Activated naive CD4-positive, alpha-beta T cell treated with anti-CD3 and anti-CD28 coated beads, Interleukin-2, amount 50 U/mL, for 24 hours (primary cell): ENCODE data around the gene CACNA2D1.

Experiments used
- H3K27ac Mint-ChIP-seq: one replicate; pipeline ENCODE4 v1.8.0; 2021; ENCODE audit warnings: mild to moderate bottlenecking, mixed read lengths
- H3K27me3 Mint-ChIP-seq: one replicate; pipeline ENCODE4 v1.8.0; 2021; ENCODE audit warnings: mixed read lengths
- H3K36me3 Mint-ChIP-seq: one replicate; pipeline ENCODE4 v1.8.0; 2021; ENCODE audit warnings: mixed read lengths
- H3K4me1 Mint-ChIP-seq: one replicate; pipeline ENCODE4 v1.8.0; 2021; ENCODE audit warnings: mixed read lengths
- H3K4me3 Mint-ChIP-seq: one replicate; pipeline ENCODE4 v1.8.0; 2021; ENCODE audit warnings: mild to moderate bottlenecking, mixed read lengths
- H3K9me3 Mint-ChIP-seq: one replicate; pipeline ENCODE4 v1.8.0; 2021; ENCODE audit warnings: mixed read lengths

Gene CACNA2D1

DNA sequence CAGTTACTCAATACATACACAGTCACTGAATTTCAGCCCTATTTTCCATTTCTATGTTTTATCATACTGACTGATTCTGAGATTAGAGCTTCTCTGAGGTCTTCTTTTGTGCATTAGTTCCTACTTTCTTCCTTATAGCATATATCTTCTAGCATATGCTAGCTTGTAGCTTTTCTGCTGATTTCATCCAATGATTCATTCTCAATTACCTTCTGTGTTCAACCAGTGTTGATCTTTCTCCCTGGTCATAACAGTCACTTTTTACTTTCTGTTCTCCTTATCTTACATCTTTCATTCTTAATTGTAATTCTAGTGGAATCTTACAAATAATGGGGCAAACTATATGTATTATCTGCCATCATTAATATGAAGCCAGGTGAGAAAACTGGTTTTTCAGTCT is 514.2 kb downstream of the CACNA2D1 start:
- Mint-ChIP-seq H3K27ac (no peak overlapping the region), H3K4me1 (no peaks in the 10 kb centered on the region), H3K27me3 (no peaks in the 10 kb centered on the region), H3K36me3 (no peaks in the 10 kb centered on the region), H3K4me3 (no peak overlapping the region), H3K9me3 (no peaks in the 10 kb centered on the region)

GRCh38 chr7:81926154-81926553 is 517.4 kb downstream of the CACNA2D1 start:
- H3K4me3 Mint-ChIP-seq, result no peak overlapping the region
- no peak overlapping the region for H3K27ac Mint-ChIP-seq
- H3K36me3 Mint-ChIP-seq, result no peaks in the 10 kb centered on the region
- no peaks in the 10 kb centered on the region for H3K4me1 Mint-ChIP-seq
- H3K27me3 Mint-ChIP-seq, result no peaks in the 10 kb centered on the region
- H3K9me3 Mint-ChIP-seq, result no peaks in the 10 kb centered on the region

DNA sequence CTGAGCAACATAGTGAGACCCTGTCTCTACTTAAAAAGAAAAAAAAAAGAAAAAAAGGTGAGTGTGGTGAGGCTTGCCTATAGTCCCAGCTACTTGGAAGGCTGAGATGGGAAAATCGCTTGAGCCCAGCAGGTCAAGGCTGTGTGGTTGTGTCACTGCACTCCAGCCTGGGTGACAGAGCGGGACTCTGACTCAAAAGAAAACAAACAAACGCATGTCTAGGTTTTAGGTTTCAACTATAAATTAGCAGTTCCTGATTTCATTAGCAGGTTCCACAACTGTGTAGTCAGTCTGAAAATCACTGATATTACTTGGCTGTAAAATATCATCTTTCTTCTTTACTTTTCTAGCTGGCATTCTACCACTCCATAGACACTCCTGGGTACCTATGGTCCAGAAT is 518.0 kb downstream of the CACNA2D1 start:
- no peaks in the 10 kb centered on the region for H3K36me3 Mint-ChIP-seq
- no peaks in the 10 kb centered on the region for H3K4me1 Mint-ChIP-seq
- no peak overlapping the region for H3K27ac Mint-ChIP-seq
- H3K27me3 Mint-ChIP-seq, result no peaks in the 10 kb centered on the region
- H3K9me3 Mint-ChIP-seq, result no peaks in the 10 kb centered on the region
- no peak overlapping the region for H3K4me3 Mint-ChIP-seq

- H3K36me3 Mint-ChIP-seq, result no peaks in the 10 kb centered on the region
- H3K27ac Mint-ChIP-seq, result no peak overlapping the region
- no peak overlapping the region for H3K4me3 Mint-ChIP-seq
- H3K4me1 Mint-ChIP-seq, result no peaks in the 10 kb centered on the region
- no peaks in the 10 kb centered on the region for H3K27me3 Mint-ChIP-seq
- peaks cover under 1% of the 10 kb centered on the region for H3K9me3 Mint-ChIP-seq
These were observed 519.1 kb downstream of the CACNA2D1 start for GRCh38 chr7:81924494-81924893.

- Mint-ChIP-seq H3K4me1 (no peaks in the 10 kb centered on the region), H3K36me3 (no peaks in the 10 kb centered on the region), H3K4me3 (no peak overlapping the region), H3K27ac (no peak overlapping the region), H3K27me3 (no peaks in the 10 kb centered on the region), H3K9me3 (peaks cover 8% of the 10 kb centered on the region)
These were observed 524.1 kb downstream of the CACNA2D1 start for GRCh38 chr7:81919494-81919893.

GRCh38 chr7:81908220-81908619 is 535.4 kb downstream of the CACNA2D1 start:
- Mint-ChIP-seq H3K4me1 (no peaks in the 10 kb centered on the region), H3K27me3 (no peaks in the 10 kb centered on the region), H3K36me3 (no peaks in the 10 kb centered on the region), H3K4me3 (no peak overlapping the region), H3K9me3 (peaks cover 1% of the 10 kb centered on the region), H3K27ac (no peak overlapping the region)

DNA sequence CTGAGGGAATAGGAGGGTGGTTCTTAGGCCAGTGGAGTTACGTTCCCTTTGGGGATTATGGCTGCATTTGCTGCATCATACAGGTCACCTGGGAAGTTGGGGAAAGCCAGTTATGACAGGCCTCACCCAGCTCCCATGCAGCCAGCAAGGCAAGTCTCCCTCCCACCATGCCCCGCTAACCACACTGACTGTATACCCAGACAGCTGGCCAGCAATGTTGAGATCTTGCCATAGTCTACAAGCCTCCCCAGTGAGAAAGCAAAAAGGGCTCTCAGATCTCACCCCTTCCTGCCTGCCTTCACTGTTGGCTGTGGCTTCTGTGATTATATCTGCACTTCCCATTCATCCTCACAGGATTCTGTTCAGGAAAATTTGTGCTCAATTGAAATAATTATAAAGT is 540.5 kb downstream of the CACNA2D1 start:
- H3K36me3 Mint-ChIP-seq, result no peaks in the 10 kb centered on the region
- peaks cover 5% of the 10 kb centered on the region for H3K9me3 Mint-ChIP-seq
- H3K27ac Mint-ChIP-seq, result no peak overlapping the region

GRCh38 chr7:81902536-81902935 is 541.0 kb downstream of the CACNA2D1 start:
- peaks cover 5% of the 10 kb centered on the region for H3K9me3 Mint-ChIP-seq
- H3K36me3 Mint-ChIP-seq, result no peaks in the 10 kb centered on the region
- no peaks in the 10 kb centered on the region for H3K27me3 Mint-ChIP-seq
- H3K27ac Mint-ChIP-seq, result no peak overlapping the region
- no peaks in the 10 kb centered on the region for H3K4me1 Mint-ChIP-seq
- no peak overlapping the region for H3K4me3 Mint-ChIP-seq

More for the DNA sequence above, 540.5 kb downstream of the CACNA2D1 start:
- H3K4me3 Mint-ChIP-seq, result no peak overlapping the region
- H3K27me3 Mint-ChIP-seq, result no peaks in the 10 kb centered on the region
- no peaks in the 10 kb centered on the region for H3K4me1 Mint-ChIP-seq
